Cardiac fibroblast (primary cell): Measurements from ENCODE around the gene VTA1.

Source experiments
- DNase-seq, 2 donors: peaks; one replicate each; pipeline versions ENCODE4 v3.0.0 to v3.0.0-alpha.2; 2010; ENCODE audit warnings: low read depth in 2 of 2
- H3K4me3 ChIP-seq, 2 donors: replicated peaks in 1 of 2; 1 replicate in 1 of 2; 2 replicates in 1 of 2; pipeline ENCODE4 v1.5.1; 2011; ENCODE audit warnings: low read depth in 2 of 2, low read length in 2 of 2, mild to moderate bottlenecking in 2 of 2, moderate library complexity in 1 of 2
- CTCF ChIP-seq: IDR thresholded peaks from one replicate; pipeline ENCODE4 v1.5.1; 2011; ENCODE audit warnings: low read depth, mild to moderate bottlenecking, low read length, inconsistent platforms

VTA1 gene

DNA sequence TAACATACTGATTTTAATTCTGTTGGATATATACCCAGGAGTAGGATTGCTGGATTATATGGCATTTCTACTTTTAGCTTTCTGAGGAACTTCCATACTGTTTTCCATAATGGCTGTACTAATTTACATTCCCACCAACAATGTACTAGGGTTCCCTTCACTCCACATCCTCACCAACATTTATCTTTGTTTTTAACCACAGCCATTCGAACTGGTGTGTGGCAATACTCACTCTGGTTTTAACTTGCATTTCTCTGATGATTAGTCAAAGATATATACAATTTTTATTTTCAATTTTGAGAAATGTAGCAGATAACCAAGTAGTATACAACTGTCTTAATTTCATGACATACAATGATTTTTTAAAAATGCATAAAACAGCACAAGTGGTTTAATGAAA lies 124.4 kb downstream of the VTA1 start:
- no peak for TF ChIP-seq CTCF

More for the DNA sequence above, 124.4 kb downstream of the VTA1 start:
- DNase-seq: peak; percentile 9 to 48
- H3K4me3 ChIP-seq: no peak overlapping the region
